ENCODE results near the gene MAEL.

Gene MAEL

DNA sequence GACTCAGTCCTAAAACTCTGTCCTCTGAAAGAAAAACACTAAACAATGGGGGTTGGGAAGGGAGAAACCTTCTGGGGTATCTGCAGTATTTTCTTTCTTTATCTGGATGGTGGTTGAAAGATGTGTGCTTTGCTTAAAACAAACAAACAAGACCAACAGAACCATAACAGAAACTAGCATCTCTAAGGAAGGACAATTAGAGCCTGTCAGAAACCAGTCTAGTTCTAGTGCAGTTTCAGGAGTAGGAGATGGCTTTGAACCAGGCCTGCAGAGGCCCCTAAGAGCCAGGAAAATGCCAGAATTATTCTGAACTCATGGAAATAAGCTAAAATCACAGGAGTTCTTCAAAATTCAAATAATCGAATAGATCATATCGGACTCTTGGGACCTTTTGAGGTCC lies 32.2 kb upstream of the MAEL start:
- no peaks in the 10 kb centered on the region for H3K9me3 ChIP-seq (ENCODE audit: control insufficient read depth, insufficient read depth, low read depth, low read length)
- peaks cover 5% of the 10 kb centered on the region; the same call in 1 of the 2 replicates for H3K27me3 ChIP-seq (ENCODE audit: control insufficient read depth, insufficient read depth, low read length)
- H3K36me3 ChIP-seq (ENCODE audit: control insufficient read depth, insufficient read depth, low read length): no peaks in the 10 kb centered on the region

DNA sequence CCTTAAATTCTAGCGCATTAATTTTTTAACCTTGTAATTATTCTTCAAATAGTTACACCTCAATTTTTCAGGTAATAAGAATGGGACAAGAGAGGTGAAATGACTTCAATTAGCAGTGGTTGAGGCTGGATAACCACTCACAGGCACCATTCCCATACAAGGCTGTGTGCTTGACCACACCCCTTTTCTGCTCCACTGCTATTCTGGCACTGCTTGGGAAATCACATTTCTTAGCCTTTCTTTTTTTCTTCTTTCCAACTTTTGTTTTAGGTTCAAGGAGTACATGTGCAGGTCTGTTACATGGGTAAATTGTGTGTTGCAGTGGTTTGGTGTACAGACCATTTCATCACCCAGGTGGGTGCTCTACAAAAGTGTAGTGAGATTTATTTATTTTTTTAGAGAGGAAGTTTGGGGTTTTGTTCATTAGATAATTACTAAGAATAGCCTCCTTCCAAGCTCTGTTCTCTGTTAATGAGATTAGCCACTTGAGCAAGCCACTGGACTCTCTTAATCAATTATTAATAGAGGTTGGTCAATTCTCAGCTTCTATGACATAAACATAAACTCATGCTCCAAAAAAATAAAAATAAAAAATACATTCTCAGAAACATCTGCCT lies 28.1 kb upstream of the MAEL start:
- H3K4me1 ChIP-seq (ENCODE audit: control insufficient read depth, insufficient read depth, low read length): no peaks in the 10 kb centered on the region
- no peak overlapping the region for H3K9ac ChIP-seq (ENCODE audit: low read length)
- H3K27me3 ChIP-seq (ENCODE audit: control insufficient read depth, insufficient read depth, low read length): peaks cover 5% of the 10 kb centered on the region; the same call in 1 of the 2 replicates
- H3K36me3 ChIP-seq (ENCODE audit: control insufficient read depth, insufficient read depth, low read length): no peaks in the 10 kb centered on the region
- no peak overlapping the region for H3K4me3 ChIP-seq (ENCODE audit: low read depth, low read length)
- H3K27ac ChIP-seq (ENCODE audit: low read depth, low read length): no peak overlapping the region
- H3K9me3 ChIP-seq (ENCODE audit: control insufficient read depth, insufficient read depth, low read depth, low read length): no peaks in the 10 kb centered on the region

More for the DNA sequence above, 32.2 kb upstream of the MAEL start:
- Histone ChIP-seq H3K27ac (ENCODE audit: low read depth, low read length) (no peak overlapping the region), H3K4me3 (ENCODE audit: low read depth, low read length) (no peak overlapping the region), H3K9ac (ENCODE audit: low read length) (no peak overlapping the region), H3K4me1 (ENCODE audit: control insufficient read depth, insufficient read depth, low read length) (peaks cover 12% of the 10 kb centered on the region)

DNA sequence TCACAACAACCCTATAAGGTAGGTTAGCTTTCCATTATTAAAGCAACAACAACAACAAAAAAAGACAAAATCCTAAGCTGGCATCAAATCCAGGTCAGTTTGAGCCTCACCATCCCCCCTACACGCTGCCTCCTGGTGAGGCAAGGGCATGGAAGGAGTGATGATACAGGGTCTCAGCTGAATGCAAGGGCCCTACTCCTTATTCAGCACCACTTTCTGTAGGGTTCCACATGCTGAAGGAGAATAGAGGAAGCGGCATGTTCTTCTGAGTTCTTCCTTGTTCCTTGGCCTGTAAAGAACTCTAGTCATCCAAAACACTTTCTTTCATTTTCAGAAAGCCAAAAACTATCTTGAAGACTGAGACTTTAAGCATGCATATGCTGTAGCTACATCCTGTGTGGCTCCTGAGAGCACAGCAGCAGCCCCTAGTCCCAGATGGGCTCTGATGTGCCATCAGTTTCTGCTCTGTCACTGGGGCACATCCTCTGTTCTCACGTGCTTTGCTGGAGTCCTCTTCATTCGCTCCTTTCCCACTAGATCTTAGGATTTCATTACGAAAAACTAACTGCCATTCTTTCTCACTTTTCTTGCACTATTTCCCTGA lies 19.9 kb upstream of the MAEL start:
- H3K4me1 ChIP-seq (ENCODE audit: control insufficient read depth, insufficient read depth, low read length): peaks cover 4% of the 10 kb centered on the region; the same call in 1 of the 2 replicates
- H3K4me3 ChIP-seq (ENCODE audit: low read depth, low read length): no peak overlapping the region
- H3K9ac ChIP-seq (ENCODE audit: low read length): no peak overlapping the region
- H3K27ac ChIP-seq (ENCODE audit: low read depth, low read length): no peak overlapping the region
- peaks cover 28% of the 10 kb centered on the region for H3K27me3 ChIP-seq (ENCODE audit: control insufficient read depth, insufficient read depth, low read length)
- H3K36me3 ChIP-seq (ENCODE audit: control insufficient read depth, insufficient read depth, low read length): no peaks in the 10 kb centered on the region
- no peaks in the 10 kb centered on the region for H3K9me3 ChIP-seq (ENCODE audit: control insufficient read depth, insufficient read depth, low read depth, low read length)

DNA sequence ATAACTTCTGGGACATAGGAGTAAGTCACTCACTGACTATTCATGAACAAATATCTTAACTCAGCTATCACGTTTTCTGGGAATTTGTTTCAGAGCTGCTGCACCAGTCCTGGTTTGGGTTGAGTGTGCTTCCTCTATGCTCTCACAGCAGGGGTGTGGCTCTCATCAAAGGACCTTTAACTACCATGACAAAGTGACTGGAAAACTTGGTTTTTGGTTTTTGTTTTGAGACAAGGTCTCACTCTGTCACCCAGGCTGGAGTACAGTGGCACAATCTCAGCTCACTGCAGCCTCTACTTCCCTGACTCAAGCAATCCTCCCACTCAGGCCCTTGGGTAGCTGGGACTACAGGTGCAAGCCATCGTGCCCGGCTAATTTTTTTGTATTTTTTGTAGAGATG lies 17.8 kb upstream of the MAEL start:
- Histone ChIP-seq H3K27ac (ENCODE audit: low read depth, low read length) (no peak overlapping the region), H3K36me3 (ENCODE audit: control insufficient read depth, insufficient read depth, low read length) (no peaks in the 10 kb centered on the region), H3K9me3 (ENCODE audit: control insufficient read depth, insufficient read depth, low read depth, low read length) (no peaks in the 10 kb centered on the region), H3K9ac (ENCODE audit: low read length) (no peak overlapping the region), H3K27me3 (ENCODE audit: control insufficient read depth, insufficient read depth, low read length) (peaks cover 47% of the 10 kb centered on the region), H3K4me1 (ENCODE audit: control insufficient read depth, insufficient read depth, low read length) (peaks cover 4% of the 10 kb centered on the region; the same call in 1 of the 2 replicates), H3K4me3 (ENCODE audit: low read depth, low read length) (no peak overlapping the region)

DNA sequence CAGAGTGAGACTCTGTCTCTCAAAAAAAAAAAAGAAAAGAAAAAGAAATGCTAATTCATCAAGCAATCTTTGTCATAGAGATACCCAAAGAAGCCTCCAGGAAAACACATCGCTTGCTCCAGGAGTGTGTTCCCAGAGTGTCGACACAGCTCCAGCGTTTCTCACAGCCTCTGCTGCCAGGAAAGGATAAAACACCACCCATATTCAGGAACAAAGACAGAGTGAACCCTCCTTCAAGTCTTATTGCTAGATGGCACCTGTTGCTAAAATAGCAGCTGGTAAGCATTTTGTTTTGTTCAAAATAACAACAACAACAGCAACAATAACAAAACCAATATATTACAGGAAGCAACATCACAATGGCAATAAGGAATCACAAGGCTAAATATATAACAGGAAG lies 16.9 kb upstream of the MAEL start:
- Histone ChIP-seq H3K27me3 (ENCODE audit: control insufficient read depth, insufficient read depth, low read length) (peaks cover 57% of the 10 kb centered on the region), H3K4me1 (ENCODE audit: control insufficient read depth, insufficient read depth, low read length) (peaks cover 4% of the 10 kb centered on the region; the same call in 1 of the 2 replicates), H3K9ac (ENCODE audit: low read length) (no peak overlapping the region), H3K9me3 (ENCODE audit: control insufficient read depth, insufficient read depth, low read depth, low read length) (no peaks in the 10 kb centered on the region), H3K27ac (ENCODE audit: low read depth, low read length) (no peak overlapping the region), H3K4me3 (ENCODE audit: low read depth, low read length) (no peak overlapping the region), H3K36me3 (ENCODE audit: control insufficient read depth, insufficient read depth, low read length) (no peaks in the 10 kb centered on the region)

DNA sequence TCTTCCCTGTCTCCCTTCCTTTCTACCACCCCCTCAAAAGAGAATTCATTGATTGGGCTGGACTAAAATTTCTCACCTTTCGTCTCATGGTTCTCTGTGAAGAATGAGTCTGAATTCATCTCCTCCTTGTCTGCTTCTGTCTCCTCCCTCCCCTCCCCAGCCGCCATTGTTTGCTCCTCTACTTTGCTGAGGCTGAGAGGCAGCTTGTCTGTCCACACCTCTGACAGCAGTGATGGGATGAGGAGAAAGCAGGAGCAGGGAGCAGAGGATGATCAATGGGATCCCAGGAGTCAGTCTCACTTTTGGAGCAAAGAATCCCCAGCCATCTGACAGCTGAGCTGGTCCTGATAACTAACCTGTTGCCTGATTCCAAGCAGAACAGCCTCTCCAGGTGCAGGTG lies 16.3 kb upstream of the MAEL start:
- peaks cover 4% of the 10 kb centered on the region; the same call in 1 of the 2 replicates for H3K4me1 ChIP-seq (ENCODE audit: control insufficient read depth, insufficient read depth, low read length)
- H3K36me3 ChIP-seq (ENCODE audit: control insufficient read depth, insufficient read depth, low read length): no peaks in the 10 kb centered on the region
- H3K4me3 ChIP-seq (ENCODE audit: low read depth, low read length): no peak overlapping the region
- no peak overlapping the region for H3K27ac ChIP-seq (ENCODE audit: low read depth, low read length)
- no peaks in the 10 kb centered on the region for H3K9me3 ChIP-seq (ENCODE audit: control insufficient read depth, insufficient read depth, low read depth, low read length)
- H3K9ac ChIP-seq (ENCODE audit: low read length): no peak overlapping the region
- peaks cover 63% of the 10 kb centered on the region for H3K27me3 ChIP-seq (ENCODE audit: control insufficient read depth, insufficient read depth, low read length)

DNA sequence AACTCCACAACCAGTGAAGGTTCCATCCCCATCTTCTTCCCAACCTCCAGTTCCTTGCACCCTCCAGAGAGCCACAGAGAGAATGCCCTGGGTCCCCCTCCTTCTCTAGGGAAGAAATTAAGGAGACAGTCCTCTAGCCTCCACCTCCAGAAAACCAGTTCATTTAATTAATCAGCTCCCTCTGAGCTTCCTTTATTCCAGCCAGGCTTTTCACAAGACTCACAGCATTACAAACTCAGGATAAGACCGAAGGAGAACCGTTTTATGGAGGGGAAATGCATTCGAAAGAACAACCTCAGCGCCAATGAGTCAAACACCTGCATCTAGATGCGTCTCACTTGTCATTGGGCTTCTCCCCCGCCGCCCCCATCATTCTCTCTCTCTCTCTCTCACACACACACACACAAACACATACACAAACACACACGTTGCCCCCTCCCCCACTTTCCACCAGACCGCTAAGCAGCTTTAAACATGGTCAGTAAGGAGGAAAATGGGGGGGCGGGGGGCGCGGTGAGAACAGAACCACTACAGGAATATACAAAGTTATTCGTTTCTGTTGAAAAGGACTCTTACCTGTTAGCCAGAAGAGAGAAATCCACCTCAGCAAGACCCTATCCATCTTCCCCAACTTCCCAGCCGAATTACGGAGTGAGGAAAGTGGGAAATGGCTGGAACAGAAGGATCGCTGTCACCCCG lies 14.3 kb upstream of the MAEL start:
- Histone ChIP-seq H3K4me3 (ENCODE audit: low read depth, low read length) (peak overlapping the region; percentile 71), H3K4me1 (ENCODE audit: control insufficient read depth, insufficient read depth, low read length) (peaks cover 4% of the 10 kb centered on the region; the same call in 1 of the 2 replicates), H3K27ac (ENCODE audit: low read depth, low read length) (no peak overlapping the region), H3K36me3 (ENCODE audit: control insufficient read depth, insufficient read depth, low read length) (no peaks in the 10 kb centered on the region), H3K9ac (ENCODE audit: low read length) (peak overlapping the region; percentile 32), H3K9me3 (ENCODE audit: control insufficient read depth, insufficient read depth, low read depth, low read length) (no peaks in the 10 kb centered on the region), H3K27me3 (ENCODE audit: control insufficient read depth, insufficient read depth, low read length) (peaks cover 83% of the 10 kb centered on the region)

DNA sequence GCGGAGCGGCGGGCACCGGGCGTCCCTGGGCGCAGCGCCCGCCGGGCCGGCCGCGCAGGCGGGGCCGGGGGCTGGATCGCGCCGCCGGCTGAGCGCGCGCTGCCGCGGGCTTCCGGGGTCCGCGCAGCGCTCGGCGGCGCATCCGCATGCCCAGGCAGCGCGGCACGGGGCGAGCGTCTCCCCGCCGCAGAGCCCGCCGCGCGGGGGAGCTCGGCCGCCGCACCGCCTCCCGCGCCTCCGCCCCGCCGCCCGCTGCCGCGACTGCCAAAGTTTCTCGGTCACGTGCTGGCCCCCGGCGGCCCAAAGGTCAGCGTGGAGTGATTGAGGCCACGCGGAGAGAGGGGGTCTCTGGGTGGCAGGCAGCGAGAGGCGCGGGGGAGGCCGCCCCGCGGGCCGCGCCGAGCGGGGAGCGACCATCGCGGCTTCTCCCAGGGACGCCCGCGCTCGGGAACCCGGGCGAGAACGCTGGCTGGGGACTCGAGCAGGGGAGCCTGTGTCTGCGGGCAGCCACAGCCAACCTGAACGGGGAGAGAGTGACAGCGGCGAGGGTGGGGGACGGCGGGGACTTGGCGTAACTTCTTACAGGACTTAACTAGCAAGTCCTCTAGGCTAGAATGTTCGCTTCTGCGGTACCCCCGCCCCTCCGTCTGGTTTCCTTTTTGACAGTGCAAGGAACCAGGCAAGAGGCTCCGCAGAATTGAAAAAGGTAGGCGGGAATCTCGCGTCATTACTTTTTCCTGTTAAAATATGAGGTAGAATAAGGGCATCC lies 13.5 kb upstream of the MAEL start, which contains the start of gene ILDR2:
ILDR2 (minus strand) TSS at position 180 of the 769 bp plus-strand sequence. CDS start 272 bp downstream, outside the sequence.
- no peak within 1 kb of the TSS for H3K27ac ChIP-seq (ENCODE audit: low read depth, low read length)
- H3K27me3 ChIP-seq (ENCODE audit: control insufficient read depth, insufficient read depth, low read length): peaks cover 88% of the 10 kb centered on the region
- H3K36me3 ChIP-seq (ENCODE audit: control insufficient read depth, insufficient read depth, low read length): no peaks in the 10 kb centered on the region
- H3K4me1 ChIP-seq (ENCODE audit: control insufficient read depth, insufficient read depth, low read length): peaks cover 4% of the 10 kb centered on the region; the same call in 1 of the 2 replicates
- H3K9ac ChIP-seq (ENCODE audit: low read length): peak within 1 kb of the TSS; percentile 63
- no peaks in the 10 kb centered on the region for H3K9me3 ChIP-seq (ENCODE audit: control insufficient read depth, insufficient read depth, low read depth, low read length)
- H3K4me3 ChIP-seq (ENCODE audit: low read depth, low read length): peak within 1 kb of the TSS; percentile 76

DNA sequence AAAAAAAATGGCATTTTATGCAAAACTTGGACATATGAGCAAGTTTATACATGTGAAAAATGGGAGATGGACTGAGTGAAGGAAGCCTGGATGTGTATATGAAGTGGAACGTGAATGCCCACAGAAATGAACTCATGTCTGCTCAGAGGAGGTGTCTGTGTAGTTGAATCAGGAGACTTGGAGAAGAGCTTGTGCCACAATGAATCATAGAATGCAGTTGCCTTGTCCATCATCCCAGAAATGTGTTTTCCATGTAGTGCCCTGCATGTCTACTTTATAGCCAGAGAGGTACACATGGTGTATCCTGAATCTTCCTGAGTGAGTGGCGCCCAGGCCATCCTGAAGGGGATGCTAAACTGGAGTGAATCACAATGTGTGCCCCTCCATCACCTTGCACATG lies 11.1 kb upstream of the MAEL start:
- no peaks in the 10 kb centered on the region for H3K36me3 ChIP-seq (ENCODE audit: control insufficient read depth, insufficient read depth, low read length)
- no peak overlapping the region for H3K27ac ChIP-seq (ENCODE audit: low read depth, low read length)
- H3K27me3 ChIP-seq (ENCODE audit: control insufficient read depth, insufficient read depth, low read length): peaks cover 87% of the 10 kb centered on the region
- H3K9me3 ChIP-seq (ENCODE audit: control insufficient read depth, insufficient read depth, low read depth, low read length): no peaks in the 10 kb centered on the region
- H3K4me1 ChIP-seq (ENCODE audit: control insufficient read depth, insufficient read depth, low read length): no peaks in the 10 kb centered on the region
- no peak overlapping the region for H3K4me3 ChIP-seq (ENCODE audit: low read depth, low read length)
- no peak overlapping the region for H3K9ac ChIP-seq (ENCODE audit: low read length)

DNA sequence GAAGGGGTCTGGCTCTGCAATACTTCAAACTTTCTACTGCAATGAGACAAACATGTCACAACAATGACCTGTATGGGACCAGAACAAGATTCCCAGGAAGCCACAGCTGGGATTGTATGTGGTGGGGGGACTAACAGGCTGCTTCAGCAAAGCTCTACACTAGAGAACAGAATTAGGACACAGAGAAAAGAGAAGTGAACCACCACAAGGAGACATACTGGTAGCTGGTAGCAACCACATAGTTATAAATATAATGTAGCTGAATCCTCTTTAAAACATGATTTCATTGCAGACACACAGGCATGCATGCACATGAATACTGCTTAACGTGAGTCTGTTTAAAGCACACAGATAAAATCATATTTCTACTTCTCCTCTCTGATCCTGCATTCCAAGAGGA lies 10.3 kb upstream of the MAEL start:
- H3K27ac ChIP-seq (ENCODE audit: low read depth, low read length): no peak overlapping the region
- H3K4me3 ChIP-seq (ENCODE audit: low read depth, low read length): no peak overlapping the region
- H3K4me1 ChIP-seq (ENCODE audit: control insufficient read depth, insufficient read depth, low read length): no peaks in the 10 kb centered on the region
- H3K9ac ChIP-seq (ENCODE audit: low read length): no peak overlapping the region
- no peaks in the 10 kb centered on the region for H3K9me3 ChIP-seq (ENCODE audit: control insufficient read depth, insufficient read depth, low read depth, low read length)
- no peaks in the 10 kb centered on the region for H3K36me3 ChIP-seq (ENCODE audit: control insufficient read depth, insufficient read depth, low read length)
- H3K27me3 ChIP-seq (ENCODE audit: control insufficient read depth, insufficient read depth, low read length): peaks cover 78% of the 10 kb centered on the region
